Neural crest cell (in vitro differentiated cells): ENCODE data around the gene ENOX1. TPM values are rescaled to one million over a fixed set of nuclear protein-coding genes. Genes with fewer than 3 reads are reported as not detected.

Experiments
- DNase-seq: peaks from one replicate; pipeline ENCODE4 v3.0.0; 2021; ENCODE audit warnings: low read depth, mixed read lengths, low spot score
- H3K27ac Mint-ChIP-seq: one replicate; pipeline ENCODE4 v1.8.0; 2021; ENCODE audit warnings: mild to moderate bottlenecking, mixed read lengths; ENCODE audit not compliant: unreplicated experiment
- H3K27me3 Mint-ChIP-seq: 2 replicates; pipeline ENCODE4 v1.8.0; 2021; ENCODE audit warnings: low read depth, mild to moderate bottlenecking, mixed read lengths
- H3K36me3 Mint-ChIP-seq: 2 replicates; pipeline ENCODE4 v1.8.0; 2021; ENCODE audit warnings: low read depth, mild to moderate bottlenecking, mixed read lengths
- H3K4me1 Mint-ChIP-seq: 2 replicates; pipeline ENCODE4 v1.8.0; 2021; ENCODE audit warnings: mixed read lengths
- H3K4me3 Mint-ChIP-seq: one replicate; pipeline ENCODE4 v1.8.0; 2021; ENCODE audit warnings: mild to moderate bottlenecking, mixed read lengths
- H3K9me3 Mint-ChIP-seq: 2 replicates; pipeline ENCODE4 v1.8.0; 2021; ENCODE audit warnings: mixed read lengths
- total RNA-seq: library from RNA; stranded (reverse); gene quantifications from 2 replicates; pipeline ENCODE4 v1.2.1, GENCODE V29; 2021
- TF ChIP-seq, protein P1 (sequence below): fragments of 200-600 bp; sonication (generic); conservative IDR thresholded peaks from 2 replicates; pipeline ENCODE4 v1.5.0; 2021; ENCODE audit warnings: antibody characterized with exemption, mild to moderate bottlenecking

Gene ENOX1
- total RNA-seq, 1 donor from 2014 or later: 3.8 TPM

DNA sequence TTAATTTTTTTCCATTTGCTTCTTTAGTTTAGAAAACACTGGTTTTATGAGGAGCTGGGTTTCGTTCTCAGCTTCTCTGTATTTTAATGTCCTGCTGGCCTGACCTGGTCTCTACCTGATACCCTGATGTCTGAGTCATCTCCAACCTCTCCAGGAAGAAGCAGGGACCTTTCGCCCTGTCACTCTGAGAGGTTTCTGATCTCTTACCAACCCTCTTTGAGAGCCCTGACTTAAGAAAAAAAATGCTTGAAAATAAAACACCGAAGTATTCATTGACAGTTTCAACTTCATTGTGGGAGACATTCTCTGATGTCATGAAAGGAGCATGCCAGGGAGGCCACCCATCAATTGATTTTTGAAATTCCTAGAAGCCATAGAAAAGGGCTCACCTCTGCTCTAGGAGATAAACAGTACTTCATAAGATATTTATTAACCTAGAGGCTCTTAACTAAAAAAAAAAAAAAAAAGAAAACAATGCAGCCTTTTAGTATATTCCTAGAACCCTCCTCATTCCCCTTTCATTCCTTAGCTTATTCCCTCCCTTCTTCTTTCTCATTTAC lies 234.8 kb downstream of the ENOX1 start:
- no peaks in the 10 kb centered on the region for H3K27me3 Mint-ChIP-seq
- H3K4me3 Mint-ChIP-seq: no peak overlapping the region
- TF ChIP-seq, protein P1, sequence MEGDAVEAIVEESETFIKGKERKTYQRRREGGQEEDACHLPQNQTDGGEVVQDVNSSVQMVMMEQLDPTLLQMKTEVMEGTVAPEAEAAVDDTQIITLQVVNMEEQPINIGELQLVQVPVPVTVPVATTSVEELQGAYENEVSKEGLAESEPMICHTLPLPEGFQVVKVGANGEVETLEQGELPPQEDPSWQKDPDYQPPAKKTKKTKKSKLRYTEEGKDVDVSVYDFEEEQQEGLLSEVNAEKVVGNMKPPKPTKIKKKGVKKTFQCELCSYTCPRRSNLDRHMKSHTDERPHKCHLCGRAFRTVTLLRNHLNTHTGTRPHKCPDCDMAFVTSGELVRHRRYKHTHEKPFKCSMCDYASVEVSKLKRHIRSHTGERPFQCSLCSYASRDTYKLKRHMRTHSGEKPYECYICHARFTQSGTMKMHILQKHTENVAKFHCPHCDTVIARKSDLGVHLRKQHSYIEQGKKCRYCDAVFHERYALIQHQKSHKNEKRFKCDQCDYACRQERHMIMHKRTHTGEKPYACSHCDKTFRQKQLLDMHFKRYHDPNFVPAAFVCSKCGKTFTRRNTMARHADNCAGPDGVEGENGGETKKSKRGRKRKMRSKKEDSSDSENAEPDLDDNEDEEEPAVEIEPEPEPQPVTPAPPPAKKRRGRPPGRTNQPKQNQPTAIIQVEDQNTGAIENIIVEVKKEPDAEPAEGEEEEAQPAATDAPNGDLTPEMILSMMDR: no peak
- peaks cover 3% of the 10 kb centered on the region for H3K9me3 Mint-ChIP-seq
- DNase-seq: no peak
- H3K36me3 Mint-ChIP-seq: no peaks in the 10 kb centered on the region
- peaks cover 13% of the 10 kb centered on the region for H3K4me1 Mint-ChIP-seq
- no peak overlapping the region for H3K27ac Mint-ChIP-seq

GRCh38 chr13:43546816-43547215 lies 240.0 kb downstream of the ENOX1 start:
- H3K4me1 Mint-ChIP-seq: peaks cover 2% of the 10 kb centered on the region
- no peak overlapping the region for H3K4me3 Mint-ChIP-seq
- no peaks in the 10 kb centered on the region for H3K36me3 Mint-ChIP-seq
- DNase-seq: no peak
- no peaks in the 10 kb centered on the region for H3K27me3 Mint-ChIP-seq
- no peak overlapping the region for H3K27ac Mint-ChIP-seq
- peaks cover 3% of the 10 kb centered on the region for H3K9me3 Mint-ChIP-seq
- TF ChIP-seq, protein P1: no peak

- Mint-ChIP-seq H3K4me1 (no peaks in the 10 kb centered on the region), H3K27ac (no peak overlapping the region), H3K36me3 (no peaks in the 10 kb centered on the region), H3K4me3 (no peak overlapping the region), H3K9me3 (peaks cover 3% of the 10 kb centered on the region), H3K27me3 (no peaks in the 10 kb centered on the region)
- DNase-seq: no peak
- TF ChIP-seq, protein P1: no peak
Observed at GRCh38 chr13:43546251-43546650, 240.5 kb downstream of the ENOX1 start.

GRCh38 chr13:43545317-43545874 lies 241.4 kb downstream of the ENOX1 start:
- no peak overlapping the region for H3K27ac Mint-ChIP-seq
- H3K27me3 Mint-ChIP-seq: no peaks in the 10 kb centered on the region
- no peaks in the 10 kb centered on the region for H3K9me3 Mint-ChIP-seq
- H3K4me3 Mint-ChIP-seq: no peak overlapping the region
- TF ChIP-seq, protein P1: no peak
- no peaks in the 10 kb centered on the region for H3K4me1 Mint-ChIP-seq
- H3K36me3 Mint-ChIP-seq: no peaks in the 10 kb centered on the region
- DNase-seq: no peak

DNA sequence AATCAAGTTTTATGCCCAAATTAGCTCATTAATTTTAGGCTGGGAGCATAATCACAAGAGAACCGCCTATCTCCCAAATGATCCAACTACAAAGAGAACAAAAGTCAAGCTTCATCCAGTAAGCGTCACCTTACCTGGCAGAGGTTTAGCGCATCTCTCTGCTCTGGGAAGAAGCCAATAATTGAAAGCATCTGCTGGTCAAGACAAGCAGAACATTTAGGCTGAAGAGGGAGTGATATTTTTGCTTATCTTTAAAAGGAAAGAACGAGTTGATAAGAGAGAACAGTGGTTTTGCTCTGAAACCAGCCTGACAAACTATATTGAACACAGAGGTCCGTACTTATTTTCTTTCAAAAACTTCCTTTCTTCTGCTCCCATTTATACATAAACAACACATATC lies 242.1 kb downstream of the ENOX1 start:
- TF ChIP-seq, protein P1: no peak
- Mint-ChIP-seq H3K36me3 (no peaks in the 10 kb centered on the region), H3K4me1 (no peaks in the 10 kb centered on the region), H3K4me3 (no peak overlapping the region), H3K9me3 (no peaks in the 10 kb centered on the region), H3K27ac (no peak overlapping the region), H3K27me3 (no peaks in the 10 kb centered on the region)
- no peak for DNase-seq
